Lung (tissue), 12 donors: ENCODE data around the gene MBD3. TPM values are rescaled to one million over a fixed set of nuclear protein-coding genes. Genes with fewer than 3 reads are reported as not detected.
"Not testable (repeated sequence)": the region's sequence is repeated elsewhere in the genome, so short reads cannot be mapped to it uniquely, and the experiment has no call there.

ENCODE experiments used
- ATAC-seq: fragments of 200-7000 bp; cut with Tn5 transposase; one replicate; pipeline ENCODE4 v1.9.1; 2020; ENCODE audit warnings: moderate number of reproducible peaks; ENCODE audit not compliant: insufficient read depth, low FRiP score
- DNase-seq, 3 donors: peaks; one replicate each; pipeline ENCODE4 v3.0.0-alpha.2; 2013 to 2017
- H3K27ac ChIP-seq, 2 donors: one replicate each; pipeline ENCODE4 v1.5.1; 2013; ENCODE audit warnings: mild to moderate bottlenecking in 2 of 2, moderate library complexity in 2 of 2, control low read depth in 1 of 2, inconsistent platforms in 1 of 2, low read depth in 1 of 2, low read length in 1 of 2
- H3K27me3 ChIP-seq, 3 donors: one replicate each; pipeline ENCODE4 v1.5.1; 2013; ENCODE audit warnings: low read length in 2 of 3; ENCODE audit not compliant: control insufficient read depth in 3 of 3, insufficient read depth in 3 of 3
- H3K36me3 ChIP-seq, 4 donors: one replicate each; pipeline ENCODE4 v1.5.1; 2013; ENCODE audit warnings: low read length in 4 of 4, mild to moderate bottlenecking in 1 of 4, moderate library complexity in 1 of 4; ENCODE audit not compliant: control insufficient read depth in 4 of 4, insufficient read depth in 4 of 4
- H3K4me1 ChIP-seq, 5 donors: one replicate each; pipeline ENCODE4 v1.5.1; 2013; ENCODE audit warnings: low read length in 5 of 5, mild to moderate bottlenecking in 2 of 5, moderate library complexity in 1 of 5; ENCODE audit not compliant: control insufficient read depth in 5 of 5, insufficient read depth in 5 of 5
- H3K4me3 ChIP-seq: one replicate; pipeline ENCODE4 v1.5.1; 2013; ENCODE audit warnings: mild to moderate bottlenecking, control low read depth, moderate library complexity
- H3K9ac ChIP-seq, 2 donors: one replicate each; pipeline ENCODE4 v1.5.1; 2013; ENCODE audit warnings: low read length in 2 of 2, control low read depth in 1 of 2; ENCODE audit not compliant: insufficient read depth in 1 of 2
- H3K9me3 ChIP-seq, 4 donors: one replicate each; pipeline ENCODE4 v1.5.1; 2013; ENCODE audit warnings: low read length in 3 of 4, mild to moderate bottlenecking in 1 of 4, moderate library complexity in 1 of 4; ENCODE audit not compliant: control insufficient read depth in 4 of 4, insufficient read depth in 3 of 4
- CTCF ChIP-seq: IDR thresholded peaks from 2 replicates; pipeline ENCODE4 v1.5.1; 2012; ENCODE audit warnings: mild to moderate bottlenecking; ENCODE audit errors: control extremely low read depth, extremely low read depth
- WGBS, 2 donors: extraction: QIAGEN DNeasy Blood & Tissue Kit; methylation state at CpG; one replicate each; pipeline ENCODE4 v1.1.7; 2013; 5-methylcytosine and 5-hydroxymethylcytosine counted together
- polyA plus RNA-seq, 2 donors: library from polyadenylated mRNA; stranded (reverse); fragments of 200-250 nt; gene quantifications; one replicate each; pipeline ENCODE4 v1.2.1, GENCODE V29; 2013
- total RNA-seq, 2 donors: library from RNA; depleted of rRNA in 1 of 2; stranded (reverse); fragments of >200 nt in 1 of 2; gene quantifications; one replicate each; pipeline ENCODE4 v1.2.1, GENCODE V29; 2014 to 2021
- donor health status: control.
- donor health status: control.
- donor health status: Bipolar disorder and iron deficiency.
- donor health status: healthy.
- donor health status: DM: yes; HTN: yes; CAD: no.

The MBD3 gene
- total and polyA plus RNA-seq, 4 donors, result 48.1 to 129 (median 88.7) TPM

- Histone ChIP-seq H3K27ac (no peak overlapping the region), H3K9me3 (no peaks in the 10 kb centered on the region), H3K27me3 (no peaks in the 10 kb centered on the region), H3K36me3 (peaks cover 0 to 6% (median 2%) of the 10 kb centered on the region in 4 donors), H3K4me3 (no peak overlapping the region), H3K4me1 (no peaks in the 10 kb centered on the region), H3K9ac (no peak overlapping the region)
- no peak for ATAC-seq
- DNase-seq, result no peak
- 88% methylated on average over 17 of the region's 17 CpGs for WGBS, 2 donors
- no peak for TF ChIP-seq CTCF
These were observed 41.3 kb downstream of the MBD3 start for GRCh38 chr19:1551068-1552040.

- no peaks in the 10 kb centered on the region for H3K9me3 ChIP-seq
- no peaks in the 10 kb centered on the region for H3K4me1 ChIP-seq
- TF ChIP-seq CTCF, result no peak
- H3K27ac ChIP-seq, result no peak overlapping the region
- DNase-seq (no peak), ATAC-seq (no peak)
- no peak overlapping the region for H3K9ac ChIP-seq
- H3K4me3 ChIP-seq, result no peak overlapping the region
- WGBS, 2 donors, result 83 to 89% methylated on average over 4 of the region's 4 CpGs
- H3K27me3 ChIP-seq, result peaks cover 0 to 3% (median 0%) of the 10 kb centered on the region in 3 donors
- peaks cover 0 to 5% (median 0%) of the 10 kb centered on the region in 4 donors for H3K36me3 ChIP-seq
These were observed 43.2 kb downstream of the MBD3 start for GRCh38 chr19:1549332-1549945.

GRCh38 chr19:1540365-1540925, 52.2 kb downstream of the MBD3 start:
- Histone ChIP-seq H3K36me3 (no peaks in the 10 kb centered on the region), H3K27ac (no peak overlapping the region), H3K27me3 (peaks cover 0 to 6% (median 0%) of the 10 kb centered on the region in 3 donors), H3K4me1 (peaks cover 0 to 4% (median 0%) of the 10 kb centered on the region in 5 donors), H3K4me3 (no peak overlapping the region), H3K9ac (no peak overlapping the region), H3K9me3 (peaks cover 0 to 5% (median 0%) of the 10 kb centered on the region in 4 donors)
- no peak for TF ChIP-seq CTCF
- 37% methylated on average over 17 of the region's 17 CpGs for WGBS, 2 donors
- ATAC-seq (no peak), DNase-seq (peak in 1 of 3 donors; percentile 49)

- H3K9ac ChIP-seq, H3K27me3 ChIP-seq, ATAC-seq, H3K27ac ChIP-seq, H3K4me1 ChIP-seq, H3K9me3 ChIP-seq, H3K4me3 ChIP-seq, H3K36me3 ChIP-seq, DNase-seq: not testable (repeated sequence)
- WGBS, 2 donors, result 88 to 89% methylated on average over 10 to 11 of the region's 11 CpGs
These were observed 52.9 kb downstream of the MBD3 start for GRCh38 chr19:1539749-1540148.
